SKM-1 treated with dmso at 0.1 percent for 144 hours (cell line): Measurements from ENCODE around the gene SIL1.
"Not testable (repeated sequence)": the region's sequence is repeated elsewhere in the genome, so short reads cannot be mapped to it uniquely, and the experiment has no call there.

ENCODE experiments used
- DNase-seq: peaks from one replicate; lab custom pipeline; 2025; ENCODE audit not compliant: unreplicated experiment; lab: John Stamatoyannopoulos, UW

SIL1 gene

DNA sequence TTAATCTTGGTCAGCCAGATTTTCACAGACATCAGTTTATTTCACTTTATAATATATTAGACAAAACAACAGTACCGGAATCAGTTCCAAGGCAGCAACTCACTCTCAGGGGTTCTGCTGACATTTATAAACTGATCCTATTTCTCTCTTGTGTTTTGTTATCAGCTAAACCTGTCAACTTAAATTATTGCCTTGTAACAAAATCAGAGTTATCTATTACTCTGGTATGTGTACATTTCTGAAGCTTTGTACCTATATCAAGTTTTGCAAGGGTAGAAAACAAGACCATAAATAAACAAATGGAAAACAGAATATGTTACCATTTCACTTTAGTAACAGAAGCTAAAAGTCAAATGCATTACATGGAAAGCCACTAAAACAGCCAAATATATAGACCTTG is 122.1 kb downstream of the SIL1 start:
- DNase-seq: no peak

DNA sequence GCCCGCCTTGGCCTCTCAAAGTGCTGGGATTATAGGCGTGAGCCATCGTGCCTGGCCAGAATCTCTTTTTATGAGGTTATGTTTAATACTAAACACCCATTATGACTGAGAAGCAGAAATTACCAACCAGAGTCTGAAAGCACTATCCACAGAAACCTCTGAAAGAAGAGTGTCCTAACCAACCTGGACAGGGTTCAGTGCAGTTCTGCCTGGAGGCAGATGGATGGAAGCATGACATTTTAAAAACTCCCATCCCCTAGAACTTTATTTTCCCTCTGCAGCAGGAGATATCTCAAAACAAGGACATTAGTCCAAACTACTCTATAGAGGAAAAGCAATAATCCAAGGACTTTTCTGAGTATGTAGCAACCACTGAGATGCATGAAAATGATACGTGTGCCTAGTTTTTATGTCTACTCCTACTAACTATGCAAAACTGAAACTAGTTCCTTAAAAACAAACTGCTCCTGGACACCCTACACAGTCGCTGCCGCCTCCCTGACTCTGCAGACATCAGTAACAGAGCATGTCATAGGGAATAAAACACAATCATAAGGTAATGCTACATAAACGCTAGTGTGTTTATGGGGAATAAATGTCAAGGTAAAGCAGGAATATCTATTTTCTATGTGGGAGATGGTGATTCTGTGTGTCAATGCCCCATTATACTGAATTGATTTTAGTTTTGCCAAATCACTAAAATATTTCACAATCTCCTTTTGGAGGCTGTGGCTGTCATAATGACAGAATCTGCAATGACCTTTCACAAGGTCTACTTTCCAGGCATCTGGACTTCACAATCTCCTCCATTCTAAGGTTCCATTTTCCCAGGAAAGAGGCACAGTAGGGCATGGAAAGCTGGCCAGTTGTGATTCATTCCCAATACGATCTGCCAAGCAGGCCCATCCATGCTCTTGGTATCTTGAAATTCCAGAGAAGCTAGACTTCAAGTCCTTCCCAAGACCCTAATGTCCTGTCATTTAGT is 122.8 kb downstream of the SIL1 start:
- DNase-seq: peak; percentile 30

DNA sequence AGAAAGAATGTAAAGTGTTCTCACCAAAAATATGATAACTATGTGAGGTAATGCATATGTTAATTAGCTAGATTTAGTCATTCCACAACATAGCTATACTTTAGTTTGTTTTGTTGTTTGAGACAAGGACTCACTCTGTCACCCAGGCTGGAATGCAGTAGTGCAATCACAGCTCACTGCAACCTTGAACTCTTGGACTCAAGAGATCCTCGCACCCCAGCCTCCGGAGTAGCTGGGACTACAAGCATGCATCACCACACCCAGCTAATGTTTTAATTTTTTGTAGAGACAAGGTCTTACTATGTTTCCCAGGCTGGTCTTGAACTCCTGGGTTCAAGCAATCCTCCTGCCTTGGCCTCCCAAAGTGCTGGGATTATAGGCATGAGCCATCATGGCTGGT is 124.2 kb downstream of the SIL1 start:
- DNase-seq: not testable (repeated sequence)

DNA sequence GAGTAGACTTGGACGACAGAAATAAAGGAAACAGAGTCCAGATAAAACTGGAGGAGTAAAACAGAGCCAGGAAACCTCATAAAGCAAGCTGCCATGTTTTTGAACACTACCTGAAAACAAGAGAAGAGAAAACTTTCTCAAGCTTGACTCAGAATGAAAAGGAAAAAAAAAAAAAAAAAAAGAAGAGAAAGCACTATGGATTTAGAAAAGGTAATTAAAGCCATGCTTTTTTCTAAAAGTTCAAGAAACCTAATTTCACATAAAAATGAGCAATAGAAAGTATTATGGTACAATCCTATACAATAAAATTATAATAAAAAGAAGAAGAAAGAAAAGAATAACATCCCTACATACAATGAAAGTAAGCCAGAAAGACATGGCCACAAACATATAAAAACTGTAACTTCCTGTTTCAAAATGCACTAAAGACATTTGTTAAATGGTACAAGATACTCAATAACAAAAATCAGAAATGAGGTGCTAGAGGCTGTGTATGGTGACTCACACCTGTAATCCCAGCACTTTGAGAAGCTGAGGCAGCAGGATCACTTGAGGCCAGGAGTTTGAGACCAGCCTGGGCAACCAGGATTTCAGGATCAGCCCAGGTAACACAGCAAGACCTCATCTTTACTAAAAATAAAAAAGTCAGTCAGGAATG is 129.5 kb downstream of the SIL1 start:
- no peak for DNase-seq

DNA sequence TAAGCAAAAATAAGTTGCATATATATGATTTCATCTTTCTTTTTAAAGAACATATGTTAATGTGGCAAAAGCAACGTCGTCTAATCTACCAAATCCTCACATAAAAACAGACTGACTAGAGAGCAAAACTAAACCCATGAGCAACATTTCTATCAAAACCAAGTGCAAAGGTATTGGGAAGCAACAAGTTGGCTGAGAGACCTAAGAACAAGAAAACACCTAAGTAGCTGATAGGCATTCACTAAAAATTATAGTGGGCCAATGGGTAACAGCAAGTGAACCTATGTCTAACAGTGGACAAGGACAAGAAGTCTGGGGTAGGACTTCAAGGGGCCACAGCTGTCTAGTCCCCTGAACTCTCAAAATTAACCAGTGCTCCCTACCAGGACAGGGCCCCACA is 130.1 kb downstream of the SIL1 start:
- DNase-seq: no peak

DNA sequence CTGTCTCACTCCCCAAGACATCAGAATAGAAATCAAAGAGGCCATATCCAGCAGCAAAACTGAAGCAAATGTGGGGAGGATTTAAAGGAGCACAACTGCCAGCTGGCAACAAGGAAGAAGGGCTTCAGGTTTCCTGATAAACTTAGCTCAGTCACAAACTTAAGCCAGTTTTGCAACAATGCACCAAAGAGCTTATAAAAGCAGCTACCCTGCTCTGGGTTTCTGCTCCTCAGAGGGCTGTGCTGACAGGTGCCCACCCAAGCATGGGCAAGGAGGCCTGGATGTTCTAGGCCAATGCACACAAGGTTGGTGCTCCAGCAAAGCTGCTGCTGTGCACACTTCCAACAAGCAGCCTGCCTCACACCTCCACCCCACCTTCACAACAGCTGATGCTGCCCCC is 132.9 kb downstream of the SIL1 start:
- DNase-seq: no peak

DNA sequence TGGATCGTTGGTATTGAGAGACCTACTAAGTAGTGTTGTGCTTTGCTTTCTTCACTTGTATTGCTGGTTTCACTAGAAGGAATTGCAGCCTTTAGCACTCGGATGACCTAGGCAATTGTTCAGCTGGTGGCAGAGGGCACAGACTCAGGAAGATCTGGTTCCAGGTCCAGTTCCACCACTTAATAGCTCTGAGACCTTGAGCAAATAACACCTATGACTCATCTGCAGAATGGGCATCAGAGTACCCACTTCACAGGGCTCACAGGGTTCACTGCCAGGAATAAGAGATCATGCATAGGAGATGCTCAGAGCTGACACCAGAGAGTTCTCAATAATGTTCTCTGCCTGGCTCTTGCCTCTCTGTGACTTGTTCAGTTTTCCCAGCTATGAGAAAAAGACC is 133.6 kb downstream of the SIL1 start:
- DNase-seq: no peak

DNA sequence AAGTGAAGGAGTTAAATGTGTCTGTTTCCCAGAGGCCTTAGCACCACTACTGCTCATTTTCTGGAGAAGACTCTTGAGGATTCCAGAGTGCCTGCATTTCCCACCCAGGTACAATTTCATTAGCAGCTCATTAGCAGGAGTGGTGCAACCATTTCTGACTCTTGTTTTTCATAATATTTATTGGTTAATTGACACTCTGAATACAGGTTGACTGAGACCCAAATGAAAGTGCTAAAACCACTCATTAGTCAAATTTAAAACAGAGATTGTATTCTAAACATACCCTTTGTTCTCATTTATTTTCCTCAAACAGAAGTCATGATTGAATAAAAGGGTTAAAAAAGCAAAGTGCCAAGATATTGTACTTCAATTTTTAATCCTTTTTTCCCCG is 134.5 kb downstream of the SIL1 start:
- DNase-seq: no peak

DNA sequence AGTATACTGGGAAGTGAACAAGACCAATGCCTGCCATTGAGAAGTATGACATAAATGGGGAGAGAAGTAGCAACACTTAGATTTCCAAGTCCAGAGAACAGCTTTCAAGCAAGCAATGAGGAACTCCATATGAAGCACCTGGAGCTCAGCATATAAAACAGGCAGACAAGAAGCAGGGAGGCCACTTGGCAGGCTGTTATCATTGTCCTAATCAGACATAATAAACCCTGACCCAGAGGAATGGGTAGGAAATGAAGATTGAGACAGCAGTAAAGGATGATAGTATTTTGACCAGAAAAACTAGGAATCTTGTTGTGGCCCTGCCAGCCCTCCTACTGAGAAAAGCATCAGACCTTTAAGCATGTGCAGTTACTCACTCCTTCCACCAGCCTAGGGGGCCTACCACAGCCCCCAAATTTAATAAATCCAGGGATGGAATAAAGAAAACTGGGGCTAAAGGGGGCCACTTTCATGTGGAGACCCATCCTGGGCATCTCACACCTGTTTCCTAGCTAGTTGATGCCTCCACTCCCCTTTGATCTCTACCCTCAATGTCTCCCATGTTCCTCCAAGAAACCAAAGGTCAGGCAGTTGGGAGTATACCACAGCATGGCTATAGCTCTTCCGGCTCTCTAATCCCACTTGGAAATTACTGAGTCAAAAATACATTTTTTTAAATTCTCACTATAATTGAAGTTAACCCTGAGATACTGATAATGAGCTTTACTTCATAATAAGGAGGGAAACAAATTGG is 135.1 kb downstream of the SIL1 start:
- no peak for DNase-seq

DNA sequence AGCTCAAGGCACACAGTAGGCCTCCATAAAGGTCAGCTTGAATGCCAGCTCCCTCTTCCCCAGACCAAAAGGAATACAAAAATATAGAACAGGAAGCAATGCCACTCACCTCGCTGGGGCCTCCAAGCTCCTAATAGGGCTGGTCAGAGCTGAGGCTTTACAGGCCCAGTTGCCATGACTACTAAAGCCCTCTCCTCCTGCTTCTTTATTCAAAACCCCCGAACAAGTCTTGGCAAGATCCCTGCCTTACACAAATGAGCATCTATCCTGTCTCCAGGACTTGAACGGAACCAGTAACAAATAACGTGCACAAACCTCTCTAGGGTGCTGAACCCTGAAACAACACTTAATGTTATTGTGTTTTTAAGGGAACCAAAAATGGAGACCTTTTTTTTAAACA is 136.3 kb downstream of the SIL1 start:
- DNase-seq: no peak

DNA sequence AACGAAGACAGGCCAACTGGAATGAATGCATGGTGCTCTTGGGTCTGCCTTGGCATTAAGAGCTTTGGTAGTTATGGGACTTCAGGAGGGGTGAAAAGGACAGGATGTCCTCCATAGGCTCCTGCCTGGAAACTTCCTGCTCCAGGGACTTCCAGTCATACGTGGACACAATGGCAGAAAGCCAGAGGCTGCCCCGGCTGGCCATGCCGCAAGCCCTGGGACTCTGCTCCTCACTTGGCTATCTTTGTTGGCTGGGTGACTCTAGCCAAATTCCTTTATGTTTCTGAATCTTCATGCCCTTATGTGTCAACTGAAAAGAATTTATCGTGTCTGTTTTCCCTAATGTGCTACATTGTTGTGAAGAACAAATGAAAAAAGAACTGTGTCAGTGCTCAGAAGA is 136.9 kb downstream of the SIL1 start:
- DNase-seq: no peak

DNA sequence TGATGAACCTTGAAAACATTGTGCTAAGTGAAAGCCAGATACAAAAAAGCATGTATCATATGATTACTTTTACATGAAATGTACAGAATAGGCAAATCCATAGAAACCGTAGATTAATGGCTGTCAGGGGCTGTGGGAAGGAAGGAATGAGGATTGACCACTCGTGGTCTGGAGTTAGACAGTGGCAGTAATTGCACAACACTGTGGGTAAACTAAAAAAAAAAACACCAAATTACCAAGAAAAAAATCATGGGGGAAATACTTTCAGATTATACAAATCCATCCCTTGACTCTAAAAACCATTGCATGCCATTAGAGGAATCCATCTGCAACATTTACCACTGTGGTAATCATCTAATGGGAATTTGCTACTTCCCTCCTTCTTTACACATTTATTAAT is 140.0 kb downstream of the SIL1 start:
- no peak for DNase-seq

DNA sequence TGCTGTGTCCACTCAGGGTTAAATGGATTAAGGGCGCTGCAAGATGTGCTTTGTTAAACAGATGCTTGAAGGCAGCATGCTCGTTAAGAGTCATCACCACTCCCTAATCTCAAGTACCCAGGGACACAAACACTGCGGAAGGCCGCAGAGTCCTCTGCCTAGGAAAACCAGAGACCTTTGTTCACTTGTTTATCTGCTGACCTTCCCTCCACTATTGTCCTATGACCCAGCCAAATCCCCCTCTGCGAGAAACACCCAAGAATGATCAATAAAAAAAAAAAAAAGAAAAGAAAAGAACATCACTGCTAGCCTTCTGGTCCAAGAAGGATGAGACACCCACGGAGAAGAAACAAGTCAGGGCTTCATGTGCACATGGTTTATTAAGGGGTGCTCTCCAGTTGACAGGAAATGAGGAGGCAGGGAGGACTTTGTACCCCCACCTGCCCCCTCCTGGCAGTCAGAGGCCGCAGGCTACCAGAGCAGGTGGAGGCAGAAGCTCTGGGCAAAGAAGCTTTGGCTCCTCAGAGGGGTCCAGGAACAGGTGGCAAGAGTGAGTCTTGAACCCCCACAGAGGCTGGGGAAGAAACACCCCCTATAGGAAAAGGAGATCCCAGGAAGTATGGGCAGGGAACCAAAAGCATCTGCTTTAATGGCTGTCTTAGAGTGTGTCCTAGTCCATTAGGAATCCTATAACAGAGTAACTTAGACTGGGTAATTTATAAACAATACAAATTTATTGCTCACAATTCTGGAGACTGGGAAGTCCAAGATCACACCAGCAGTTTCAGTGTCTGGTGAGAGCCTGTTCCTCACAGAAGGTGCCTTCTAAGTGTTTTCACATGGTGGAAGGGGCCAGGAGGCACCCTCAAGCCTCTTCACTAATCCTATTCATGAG is 140.9 kb downstream of the SIL1 start:
- not testable (repeated sequence) for DNase-seq

DNA sequence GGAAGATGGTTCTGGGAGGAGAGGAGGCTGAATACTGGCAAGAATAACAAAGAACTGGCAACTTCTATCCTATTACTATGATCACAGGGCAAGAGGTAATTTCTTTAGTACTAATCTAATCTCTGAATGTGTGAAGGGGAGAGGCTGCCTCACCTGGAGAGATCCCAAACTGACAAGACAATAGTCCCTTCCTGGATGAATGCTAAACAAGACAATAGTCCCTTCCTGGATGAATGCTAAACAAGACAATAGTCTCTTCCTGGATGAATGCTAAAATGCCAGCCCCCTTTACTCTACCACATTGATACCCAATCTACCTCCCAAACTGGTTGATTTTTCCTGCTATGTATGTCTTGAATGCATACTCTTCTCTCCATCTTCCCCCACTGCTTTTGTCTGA is 145.2 kb downstream of the SIL1 start:
- no peak for DNase-seq

DNA sequence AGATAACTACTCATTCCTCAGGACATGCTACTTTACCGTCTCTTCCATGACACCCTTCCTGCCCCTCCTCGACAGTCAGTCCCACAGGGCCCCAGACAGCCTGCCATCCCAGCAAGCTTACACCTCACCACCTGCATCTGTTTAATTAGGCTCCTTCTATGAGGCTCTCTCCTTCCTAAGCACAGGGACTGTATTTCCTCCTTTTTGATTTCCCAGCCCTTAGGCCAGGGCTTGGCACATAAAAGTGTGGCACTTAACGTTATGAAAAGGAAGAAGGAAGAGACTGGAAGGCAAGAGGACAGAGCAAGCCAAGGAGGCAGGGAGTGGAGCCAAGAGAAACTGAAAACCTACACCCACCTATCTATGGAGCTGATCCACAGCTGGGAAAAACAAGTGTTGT is 146.8 kb downstream of the SIL1 start:
- no peak for DNase-seq

DNA sequence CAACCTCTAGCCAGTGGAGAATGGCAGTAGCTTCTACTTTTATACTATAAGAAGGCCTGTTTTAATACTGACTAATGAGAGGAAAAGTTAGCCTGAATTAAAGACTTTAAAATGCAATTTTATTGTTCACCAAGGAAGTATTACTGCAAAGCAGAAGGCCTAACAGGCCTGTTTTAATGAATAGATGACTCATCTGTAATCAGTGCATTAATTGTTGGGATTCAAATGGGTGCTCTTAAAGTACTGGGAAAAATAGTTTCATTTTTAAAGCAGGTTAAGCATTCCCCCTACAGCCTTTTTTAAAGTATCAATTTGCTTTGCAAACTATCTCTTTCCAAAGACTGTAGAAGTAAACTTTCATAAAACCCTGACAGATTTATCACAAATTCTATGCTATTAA is 147.7 kb downstream of the SIL1 start:
- DNase-seq: no peak

DNA sequence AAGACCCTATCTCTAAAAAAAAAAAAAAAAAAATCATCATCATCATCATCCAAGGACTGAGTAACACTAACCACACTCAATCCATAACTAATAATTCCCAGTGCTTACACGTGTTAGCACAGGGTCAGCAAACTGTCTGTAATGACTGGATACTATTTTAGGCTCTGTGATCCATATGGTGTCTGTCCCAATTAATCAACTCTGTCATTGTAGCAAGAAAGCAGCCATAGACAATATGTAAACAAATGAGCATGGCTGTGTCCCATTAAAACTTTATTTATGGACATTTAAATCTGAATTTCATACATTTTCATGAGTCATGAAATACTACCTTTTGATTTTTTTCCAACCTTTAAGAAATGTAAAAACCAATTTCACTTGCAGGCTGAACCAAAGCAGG is 148.4 kb downstream of the SIL1 start:
- no peak for DNase-seq

DNA sequence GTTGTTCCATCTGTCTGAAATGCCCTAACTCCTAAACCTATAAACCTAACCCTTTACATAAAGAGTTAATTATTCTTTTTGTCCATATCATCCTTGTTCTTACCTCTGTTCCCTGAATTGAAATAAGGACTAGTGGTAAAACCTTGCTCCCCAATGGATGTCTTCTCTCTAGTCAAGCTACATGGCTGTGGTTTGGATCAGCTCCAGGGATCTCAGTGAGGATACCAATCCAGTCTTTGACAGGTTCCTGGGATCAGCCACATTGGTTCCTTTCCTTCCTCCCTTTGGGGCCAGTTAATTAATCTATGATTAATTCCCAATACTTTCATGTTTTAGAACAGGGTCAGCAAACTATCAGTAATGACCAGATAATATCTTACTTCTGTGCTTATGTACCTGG is 151.6 kb downstream of the SIL1 start:
- no peak for DNase-seq

DNA sequence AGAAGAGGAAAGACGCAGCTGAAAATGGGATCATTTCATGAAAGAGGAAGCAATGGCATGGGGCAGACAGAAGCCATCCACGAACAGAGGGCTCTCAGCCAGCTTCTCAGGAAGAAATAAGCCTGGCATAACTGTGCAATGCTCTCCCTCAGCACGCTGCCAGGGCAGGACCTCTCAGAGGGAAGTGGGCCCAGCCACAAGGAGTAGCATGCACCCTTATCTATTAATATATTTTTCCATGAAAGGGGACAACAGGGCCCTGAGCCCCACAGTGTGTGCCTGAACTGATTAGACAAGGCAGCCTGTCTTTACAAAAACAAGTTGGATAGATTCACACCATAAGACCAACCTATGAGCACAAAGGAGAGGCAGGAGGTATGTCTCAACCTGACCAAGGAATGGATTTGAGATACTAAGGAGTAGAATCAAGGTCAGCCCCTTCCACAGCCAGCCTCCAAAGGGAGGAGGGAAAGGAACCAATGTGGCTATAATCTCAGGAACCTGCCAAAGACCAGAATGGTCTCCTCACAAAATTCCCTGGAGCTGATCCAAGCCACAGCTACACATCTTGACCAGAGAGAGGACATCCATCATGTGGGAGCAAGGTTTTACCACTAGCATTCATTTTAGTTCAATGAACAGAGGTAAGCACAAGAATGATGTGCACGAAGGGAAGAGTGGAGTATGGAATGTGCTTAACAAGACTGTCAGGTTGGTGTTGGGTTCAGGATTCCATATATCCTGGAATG is 154.8 kb downstream of the SIL1 start:
- DNase-seq: no peak

DNA sequence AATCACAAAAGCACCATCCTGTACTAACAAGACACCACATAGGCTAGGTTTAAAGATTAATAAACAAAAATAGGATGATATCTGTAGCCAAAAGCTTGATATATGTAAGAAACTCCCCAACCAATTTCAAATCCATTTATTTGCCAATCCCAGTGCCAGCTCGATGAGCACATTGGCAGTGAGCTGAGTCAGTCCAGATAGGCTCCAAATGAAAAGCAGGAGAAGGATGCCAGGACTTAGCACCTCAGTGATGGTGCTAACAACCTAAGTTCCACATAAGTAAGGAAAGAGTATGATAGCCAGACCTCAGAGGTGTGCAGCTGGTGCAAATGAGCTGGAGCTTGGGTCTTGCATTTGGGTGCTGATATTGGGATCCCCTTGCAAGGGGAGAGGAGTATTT is 158.1 kb downstream of the SIL1 start:
- no peak for DNase-seq
